Thyroid gland (tissue), 4 donors: ENCODE data around the gene DMRT1. TPM values are rescaled to one million over a fixed set of nuclear protein-coding genes. Genes with fewer than 3 reads are reported as not detected.

Experiments
- DNase-seq, 2 donors: peaks; one replicate each; pipeline ENCODE4 v3.0.0-alpha.2; 2019
- H3K27ac ChIP-seq, 3 donors: fragments of 200-600 bp; sonication (generic); 1 replicate in 2 of 3; 2 replicates in 1 of 3; pipeline ENCODE4 v1.5.1; 2016 to 2019; ENCODE audit warnings: mild to moderate bottlenecking in 1 of 3, moderate library complexity in 1 of 3
- H3K27me3 ChIP-seq: fragments of 200-600 bp; sonication (generic); one replicate; pipeline ENCODE4 v1.5.1; 2019
- H3K36me3 ChIP-seq, 2 donors: fragments of 200-600 bp; sonication (generic); one replicate each; pipeline ENCODE4 v1.5.1; 2016 to 2019
- H3K4me1 ChIP-seq, 2 donors: fragments of 200-600 bp; sonication (generic); one replicate each; pipeline ENCODE4 v1.5.1; 2017 to 2019
- H3K4me3 ChIP-seq, 3 donors: fragments of 200-600 bp; sonication (generic); replicated peaks in 1 of 3; 1 replicate in 2 of 3; 2 replicates in 1 of 3; pipeline ENCODE4 v1.5.1; 2016; ENCODE audit warnings: mild to moderate bottlenecking in 1 of 3
- H3K9me3 ChIP-seq: fragments of 200-600 bp; sonication (generic); one replicate; pipeline ENCODE4 v1.5.1; 2017
- CTCF ChIP-seq, 6 experiments: fragments of 200-600 bp in 3 of 6; fragments of 450-650 bp in 3 of 6; sonication (generic) in 3 of 6; IDR thresholded peaks; one replicate each; pipeline ENCODE4 v1.5.1; 2016 to 2019; ENCODE audit warnings: antibody characterized with exemption in 6 of 6, mild to moderate bottlenecking in 2 of 6, inconsistent platforms in 1 of 6, moderate library complexity in 1 of 6
- POLR2A ChIP-seq, 2 donors: fragments of 450-650 bp; IDR thresholded peaks; one replicate each; pipeline ENCODE4 v1.6.1; 2017; ENCODE audit warnings: antibody characterized with exemption in 2 of 2, mild to moderate bottlenecking in 2 of 2, moderate library complexity in 1 of 2
- WGBS, 2 donors: methylation state at CpG; one replicate each; pipeline ENCODE4 v1.1.5; 2017; 5-methylcytosine and 5-hydroxymethylcytosine counted together
- intact Hi-C: fragments of 100-400 bp; cut with DNase I; formaldehyde crosslinking; loops from one replicate; pipeline ENCODE4 v1.15.1; 2023
- total RNA-seq, 4 donors: library from RNA; depleted of rRNA; stranded (reverse); fragments of >200 nt; gene quantifications; one replicate each; pipeline ENCODE4 v1.2.3, GENCODE V29; 2016

The DMRT1 gene
- total RNA-seq, 4 donors from 2014 or later: 0.33 to 2.0 (median 0.94) TPM; not detected in 1

DNA sequence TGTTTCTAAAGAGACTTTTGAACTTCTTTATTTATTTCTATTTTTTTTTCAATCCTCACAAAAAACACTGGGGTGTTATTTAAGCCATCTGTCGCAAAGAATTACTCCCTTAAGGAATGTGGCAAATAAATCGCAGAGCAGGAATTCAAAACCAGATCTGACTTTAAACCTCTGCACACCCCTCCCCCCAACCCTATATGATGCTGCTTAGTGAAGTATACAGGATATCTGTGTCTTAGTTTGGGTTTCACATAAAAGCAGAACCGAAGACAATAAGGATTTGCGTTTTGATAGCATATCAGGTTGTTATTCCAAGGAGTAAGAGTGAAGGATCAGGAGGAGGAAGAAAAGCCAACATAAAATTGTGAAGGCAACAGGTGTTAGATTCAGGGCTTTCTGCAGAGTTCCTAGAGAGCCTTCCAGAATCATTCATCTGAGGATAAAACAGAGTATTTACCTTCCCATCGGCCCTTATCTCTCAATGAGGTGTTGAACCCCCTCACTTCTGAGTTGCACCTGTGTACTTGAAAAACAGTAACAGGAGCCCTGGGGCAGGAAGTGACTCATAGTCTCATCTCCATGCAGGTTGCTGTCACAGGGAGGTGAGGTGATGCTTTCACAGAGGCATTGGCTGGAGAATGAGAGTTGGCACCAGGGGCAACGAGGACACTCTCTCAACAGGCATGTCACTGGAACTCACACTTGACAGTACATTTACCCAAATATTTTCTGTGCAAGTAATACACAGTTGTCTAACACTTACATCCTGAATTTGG, 101.5 kb downstream of the DMRT1 start:
- 45 to 46% methylated on average over 6 of the region's 6 CpGs for WGBS, 2 donors
- DNase-seq: no peak
- Histone ChIP-seq H3K4me3 (no peak overlapping the region), H3K36me3 (no peaks in the 10 kb centered on the region), H3K27me3 (no peaks in the 10 kb centered on the region), H3K9me3 (no peaks in the 10 kb centered on the region), H3K27ac (peak overlapping the region in 1 of 3 donors; percentile 31), H3K4me1 (peaks cover 12 to 14% of the 10 kb centered on the region in 2 donors)
- intact Hi-C loops: no loop called here
- TF ChIP-seq CTCF (IDR thresholded peaks at IDR 0.05) (no peak), POLR2A (IDR thresholded peaks at IDR 0.05) (no peak)

DNA sequence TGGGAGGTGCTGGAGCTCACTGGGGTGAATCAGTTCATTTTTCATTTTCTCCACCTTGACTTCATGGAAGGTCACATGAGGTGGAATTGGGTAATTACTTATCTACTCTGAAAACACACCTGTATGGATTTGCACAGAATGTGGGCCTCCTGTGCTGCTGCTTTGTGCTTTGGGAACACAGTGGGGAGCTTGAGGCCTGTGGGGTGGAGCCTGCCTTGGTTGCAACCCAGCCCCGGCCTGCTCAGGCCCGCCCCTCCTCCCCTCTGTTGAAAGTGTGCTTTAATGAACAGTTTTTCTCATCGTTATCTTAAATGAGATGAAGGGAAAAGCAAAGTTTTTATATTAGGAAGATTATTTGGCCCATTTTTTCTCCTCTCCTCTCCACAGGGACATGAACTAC, 106.5 kb downstream of the DMRT1 start:
- DNase-seq: no peak
- Histone ChIP-seq H3K9me3 (no peaks in the 10 kb centered on the region), H3K36me3 (no peaks in the 10 kb centered on the region), H3K27me3 (no peaks in the 10 kb centered on the region), H3K27ac (peak overlapping the region; percentile 60 to 85 (median 66)), H3K4me1 (peaks cover 14 to 16% of the 10 kb centered on the region in 2 donors), H3K4me3 (no peak overlapping the region)
- intact Hi-C loops: no loop called here
- no peak for TF ChIP-seq CTCF (IDR thresholded peaks at IDR 0.05)
- no peak for TF ChIP-seq POLR2A (IDR thresholded peaks at IDR 0.05)
- WGBS, 2 donors: 78 to 81% methylated on average over 3 of the region's 3 CpGs

DNA sequence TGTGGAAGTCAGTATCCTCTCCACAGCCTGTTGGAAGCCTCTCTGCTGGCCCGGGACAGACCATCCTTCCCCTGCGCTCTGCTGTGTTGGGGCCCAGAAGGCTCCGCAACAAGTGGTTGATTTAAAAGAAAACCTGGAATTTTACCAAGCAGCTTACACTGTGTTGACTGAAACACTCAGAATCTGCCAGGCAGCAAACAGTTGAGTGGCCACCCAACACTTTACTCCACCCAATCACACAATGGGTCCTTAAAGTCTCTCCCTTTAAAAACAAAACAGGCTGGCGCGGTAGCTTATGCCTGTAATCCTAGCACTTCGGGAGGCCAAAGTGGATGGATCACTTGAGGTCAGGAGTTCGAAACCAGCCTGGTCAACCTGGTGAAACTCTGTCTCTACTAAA, 107.0 kb downstream of the DMRT1 start:
- WGBS, 2 donors: 43 to 45% methylated on average over 6 to 7 of the region's 7 CpGs
- intact Hi-C loops: no loop called here
- H3K27me3 ChIP-seq: no peaks in the 10 kb centered on the region
- TF ChIP-seq CTCF (IDR thresholded peaks at IDR 0.05): no peak
- peak in 1 of 2 donors; percentile 36 for TF ChIP-seq POLR2A (IDR thresholded peaks at IDR 0.05)
- H3K9me3 ChIP-seq: no peaks in the 10 kb centered on the region
- no peaks in the 10 kb centered on the region for H3K36me3 ChIP-seq
- H3K4me3 ChIP-seq: no peak overlapping the region
- peak overlapping the region; percentile 60 to 85 (median 66) for H3K27ac ChIP-seq
- peaks cover 11 to 16% of the 10 kb centered on the region in 2 donors for H3K4me1 ChIP-seq
- peak; percentile 68 to 75 for DNase-seq

- H3K4me3 ChIP-seq: no peak overlapping the region
- no peak overlapping the region for H3K27ac ChIP-seq
- intact Hi-C loops: no loop called here
- no peak for TF ChIP-seq POLR2A (IDR thresholded peaks at IDR 0.05)
- TF ChIP-seq CTCF (IDR thresholded peaks at IDR 0.05): no peak
- H3K27me3 ChIP-seq: no peaks in the 10 kb centered on the region
- WGBS, 2 donors: 79 to 83% methylated on average over 1 of the region's 1 CpG
- no peaks in the 10 kb centered on the region for H3K9me3 ChIP-seq
- no peaks in the 10 kb centered on the region for H3K36me3 ChIP-seq
- DNase-seq: no peak
- H3K4me1 ChIP-seq: peaks cover 12 to 14% of the 10 kb centered on the region in 2 donors
Measured at GRCh38 chr9:950139-950538, 108.6 kb downstream of the DMRT1 start.

GRCh38 chr9:952546-952945, 111.0 kb downstream of the DMRT1 start:
- 89 to 91% methylated on average over 4 of the region's 4 CpGs for whole genome bisulfite sequencing, 2 donors
- Histone ChIP-seq H3K27me3 (no peaks in the 10 kb centered on the region), H3K27ac (no peak overlapping the region), H3K36me3 (no peaks in the 10 kb centered on the region), H3K9me3 (no peaks in the 10 kb centered on the region), H3K4me3 (no peak overlapping the region), H3K4me1 (peaks cover 5 to 12% of the 10 kb centered on the region in 2 donors)
- intact Hi-C loops: no loop called here
- no peak for TF ChIP-seq CTCF (IDR thresholded peaks at IDR 0.05)
- TF ChIP-seq POLR2A (IDR thresholded peaks at IDR 0.05): no peak
- DNase-seq: no peak
